Aorta (tissue), 5 donors: Measurements from ENCODE around the gene F2. TPM values are rescaled to one million over a fixed set of nuclear protein-coding genes. Genes with fewer than 3 reads are reported as not detected.

Source experiments
- ATAC-seq: fragments of 200-7000 bp; cut with Tn5 transposase; one replicate; pipeline ENCODE4 v1.9.1; 2022; ENCODE audit warnings: moderate library complexity; ENCODE audit not compliant: low FRiP score
- DNase-seq, 2 donors: peaks; one replicate each; pipeline ENCODE4 v3.0.0-alpha.2; 2020
- H3K27ac ChIP-seq, 2 donors: one replicate each; pipeline ENCODE4 v1.5.1; 2013; ENCODE audit warnings: low read length in 2 of 2, mild to moderate bottlenecking in 2 of 2, moderate library complexity in 2 of 2, control low read depth in 1 of 2, inconsistent platforms in 1 of 2, low read depth in 1 of 2
- H3K27me3 ChIP-seq, 2 donors: one replicate each; pipeline ENCODE4 v1.6.1; 2013; ENCODE audit warnings: control low read depth in 1 of 2, low read length in 1 of 2, mild to moderate bottlenecking in 1 of 2, moderate library complexity in 1 of 2; ENCODE audit not compliant: insufficient read depth in 2 of 2, control insufficient read depth in 1 of 2
- H3K36me3 ChIP-seq, 2 donors: one replicate each; pipeline ENCODE4 v1.6.1; 2013; ENCODE audit warnings: control low read depth in 1 of 2, low read length in 1 of 2, mild to moderate bottlenecking in 1 of 2; ENCODE audit not compliant: insufficient read depth in 2 of 2, control insufficient read depth in 1 of 2
- H3K4me1 ChIP-seq, 2 donors: one replicate each; pipeline ENCODE4 v1.6.1; 2013; ENCODE audit warnings: low read length in 2 of 2, control low read depth in 1 of 2, mild to moderate bottlenecking in 1 of 2, moderate library complexity in 1 of 2; ENCODE audit not compliant: insufficient read depth in 2 of 2, control insufficient read depth in 1 of 2
- H3K4me3 ChIP-seq, 2 donors: one replicate each; pipeline ENCODE4 v1.5.1; 2013; ENCODE audit warnings: low read length in 2 of 2, control low read depth in 1 of 2, mild to moderate bottlenecking in 1 of 2
- H3K9me3 ChIP-seq: one replicate; pipeline ENCODE4 v1.6.1; 2013; ENCODE audit warnings: mild to moderate bottlenecking, low read length; ENCODE audit not compliant: control insufficient read depth
- WGBS, 2 donors: extraction: QIAGEN DNeasy Blood & Tissue Kit; methylation state at CpG; one replicate each; pipeline ENCODE4 v1.1.7; 2013; 5-methylcytosine and 5-hydroxymethylcytosine counted together
- intact Hi-C, 2 donors: fragments of 100-400 bp; cut with DNase I; formaldehyde crosslinking; loops; one replicate each; pipeline versions ENCODE4 v1.14.2 to v1.15.0; 2022
- polyA plus RNA-seq, 2 donors: library from polyadenylated mRNA; stranded (reverse); fragments of 200-250 nt; gene quantifications; one replicate each; pipeline ENCODE4 v1.2.3, GENCODE V29; 2013
- total RNA-seq, 2 donors: library from RNA; stranded (reverse); fragmentation: NEBNext Ultra II Directional; extraction: Animal tissue kit (Norgen Biotek cat#: 25700); gene quantifications; one replicate each; pipeline ENCODE4 v1.2.1, GENCODE V29; 2021
- donor health status: healthy with polysubstance abuse.
- donor health status: Bipolar disorder and iron deficiency.
- donor health status: DM: no; HTN: no; CAD: no.
- donor health status: DM: no; HTN: no; CAD: no.
- donor health status: DM: yes; HTN: yes; CAD: no.

Gene F2
- total and polyA plus RNA-seq, 4 donors = 0.19 to 0.72 TPM; not detected in 2

DNA sequence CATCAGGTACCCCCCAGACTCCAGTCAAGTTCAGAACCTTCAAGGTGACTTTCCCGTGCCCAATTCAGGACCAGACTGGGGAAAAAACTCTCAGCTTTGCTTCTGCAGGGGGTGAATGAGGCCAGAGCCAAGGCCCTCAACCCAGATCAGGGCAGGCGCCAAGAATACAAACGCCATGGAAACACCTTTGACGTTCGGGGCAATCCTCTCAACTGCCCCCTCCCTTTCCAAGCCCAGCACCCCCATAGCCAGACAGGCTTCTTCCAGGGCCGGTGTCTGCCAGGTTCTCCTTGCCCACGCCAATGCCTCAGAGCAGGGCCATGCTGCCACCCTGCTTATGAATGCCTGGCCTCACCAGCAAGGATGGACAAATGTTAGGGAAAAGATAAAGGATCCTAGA, 24.4 kb upstream of the F2 start:
- DNase-seq (no peak), ATAC-seq (no peak)
- H3K4me3 ChIP-seq = no peak overlapping the region
- H3K9me3 ChIP-seq = no peaks in the 10 kb centered on the region
- no peaks in the 10 kb centered on the region for H3K27me3 ChIP-seq
- intact Hi-C loops = no loop called here
- peaks cover 5 to 8% of the 10 kb centered on the region in 2 donors for H3K36me3 ChIP-seq
- no peaks in the 10 kb centered on the region for H3K4me1 ChIP-seq
- H3K27ac ChIP-seq = peak overlapping the region in 1 of 2 donors; percentile 22
- 52 to 63% methylated on average over 7 of the region's 7 CpGs for WGBS, 2 donors

DNA sequence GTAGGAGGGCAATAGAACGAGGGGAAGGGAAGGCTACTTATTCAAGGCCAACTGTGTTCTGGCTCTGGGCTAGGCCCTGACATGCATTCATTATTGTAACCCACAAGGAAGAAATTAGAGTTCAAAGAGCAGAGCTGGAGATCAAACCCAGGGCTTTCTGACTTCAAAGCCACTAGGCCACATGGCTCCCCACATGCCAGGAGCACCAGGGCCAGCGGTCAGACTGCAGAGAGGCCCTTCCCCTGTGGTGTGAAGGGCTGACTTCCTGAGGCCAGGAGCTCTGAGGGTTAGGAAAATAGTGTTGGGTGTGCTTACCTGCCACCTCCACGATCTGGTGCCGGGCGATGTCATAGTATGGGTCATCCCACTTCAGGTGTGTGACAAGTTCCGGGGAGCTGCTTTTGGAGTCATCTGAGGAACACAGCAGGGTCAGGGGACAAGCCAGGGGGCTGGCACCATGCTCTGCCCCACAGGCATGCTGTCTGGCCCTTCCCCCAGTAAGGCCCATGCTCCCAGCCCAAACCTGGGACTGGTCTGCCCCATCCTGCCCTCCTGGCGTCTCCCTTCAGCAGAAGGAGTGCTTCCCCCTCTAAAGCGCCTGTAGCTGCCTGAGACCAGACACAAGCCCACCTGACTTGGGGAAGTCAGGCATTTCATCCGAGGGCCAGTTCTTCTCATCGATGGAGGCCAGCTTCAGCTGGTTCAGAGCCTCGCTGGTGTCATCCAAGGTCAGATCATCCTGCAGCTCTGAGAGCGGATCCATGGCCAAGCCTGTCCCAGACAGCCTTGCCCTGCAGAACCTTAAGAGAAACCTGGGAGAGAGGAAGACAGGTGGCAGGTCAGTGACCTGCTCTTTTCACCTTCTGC, 23.4 kb upstream of the F2 start:
- DNase-seq (no peak), ATAC-seq (no peak)
- no peaks in the 10 kb centered on the region for H3K4me1 ChIP-seq
- H3K36me3 ChIP-seq = peaks cover 5 to 8% of the 10 kb centered on the region in 2 donors
- no peaks in the 10 kb centered on the region for H3K9me3 ChIP-seq
- WGBS, 2 donors = 88 to 89% methylated on average over 12 of the region's 12 CpGs
- peak overlapping the region in 1 of 2 donors; percentile 31 for H3K27ac ChIP-seq
- no peak overlapping the region for H3K4me3 ChIP-seq
- intact Hi-C loops = no loop called here
- H3K27me3 ChIP-seq = no peaks in the 10 kb centered on the region

GRCh38 chr11:46696212-46696558, 22.8 kb upstream of the F2 start:
- Histone ChIP-seq H3K4me1 (no peaks in the 10 kb centered on the region), H3K27me3 (no peaks in the 10 kb centered on the region), H3K4me3 (no peak overlapping the region), H3K36me3 (peaks cover 5 to 8% of the 10 kb centered on the region in 2 donors), H3K27ac (peak overlapping the region in 1 of 2 donors; percentile 31), H3K9me3 (no peaks in the 10 kb centered on the region)
- WGBS, 2 donors = 26 to 44% methylated on average over 11 of the region's 11 CpGs
- intact Hi-C loops = no loop called here
- DNase-seq (peak in 1 of 2 donors; percentile 73), ATAC-seq (no peak)

DNA sequence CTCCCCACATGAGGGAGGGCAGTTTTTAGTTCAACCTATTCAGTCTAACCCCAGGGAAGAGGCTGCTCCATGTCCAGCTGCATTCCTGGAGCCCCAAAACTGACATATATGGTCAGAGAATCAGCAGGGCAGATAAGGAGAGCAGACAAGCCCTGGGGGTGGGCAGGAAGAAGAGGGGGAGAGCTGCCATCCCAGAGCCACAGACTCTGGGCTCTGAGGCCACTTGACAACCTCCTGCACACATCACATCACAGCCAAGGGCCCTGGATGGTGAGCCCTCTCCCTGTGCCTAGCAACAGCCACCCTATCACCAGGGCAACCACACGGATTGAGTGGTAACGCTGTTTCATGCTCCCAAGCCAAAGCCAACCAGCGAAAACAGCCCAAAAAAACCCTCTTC, 21.7 kb upstream of the F2 start:
- no peaks in the 10 kb centered on the region for H3K9me3 ChIP-seq
- 8 to 9% methylated on average over 3 of the region's 3 CpGs for WGBS, 2 donors
- no peak for ATAC-seq
- no peak overlapping the region for H3K4me3 ChIP-seq
- peaks cover 0 to 3% of the 10 kb centered on the region in 2 donors for H3K4me1 ChIP-seq
- peak overlapping the region in 1 of 2 donors; percentile 62 for H3K27ac ChIP-seq
- H3K27me3 ChIP-seq = no peaks in the 10 kb centered on the region
- DNase-seq = peak in 1 of 2 donors; percentile 75
- intact Hi-C loops = no loop called here
- peaks cover 5 to 8% of the 10 kb centered on the region in 2 donors for H3K36me3 ChIP-seq

GRCh38 chr11:46697723-46698122, 21.3 kb upstream of the F2 start:
- H3K9me3 ChIP-seq = no peaks in the 10 kb centered on the region
- H3K27me3 ChIP-seq = no peaks in the 10 kb centered on the region
- peaks cover 0 to 3% of the 10 kb centered on the region in 2 donors for H3K4me1 ChIP-seq
- peak overlapping the region in 1 of 2 donors; percentile 62 for H3K27ac ChIP-seq
- no peak overlapping the region for H3K4me3 ChIP-seq
- no peak for DNase-seq
- H3K36me3 ChIP-seq = peaks cover 5 to 8% of the 10 kb centered on the region in 2 donors
- intact Hi-C loops = no loop called here
- ATAC-seq = no peak
- WGBS, 2 donors = 14 to 17% methylated on average over 2 of the region's 2 CpGs

DNA sequence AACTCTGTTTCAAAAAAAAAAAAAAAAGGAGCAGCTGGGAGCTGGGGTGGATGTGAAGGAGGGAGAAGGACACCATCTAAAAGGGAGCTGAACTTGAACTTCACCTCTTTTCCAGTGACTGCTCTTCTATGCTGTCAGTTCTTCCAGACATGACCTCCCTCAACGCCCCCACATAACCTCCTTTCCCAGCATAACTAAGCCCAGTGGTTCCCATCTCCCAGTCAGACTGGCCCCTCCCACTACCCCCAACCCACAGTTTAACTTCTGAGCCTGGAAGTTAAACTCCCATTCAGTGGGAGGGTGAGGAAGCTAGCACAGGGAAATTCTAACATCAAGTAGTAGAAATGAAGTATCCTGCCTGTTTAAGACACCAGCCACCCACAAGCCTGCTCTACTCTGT, 20.4 kb upstream of the F2 start:
- no peak for ATAC-seq
- H3K4me1 ChIP-seq = peaks cover 0 to 3% of the 10 kb centered on the region in 2 donors
- WGBS, 2 donors = 55 to 69% methylated on average over 1 of the region's 1 CpG
- intact Hi-C loops = no loop called here
- H3K27ac ChIP-seq = peak overlapping the region in 1 of 2 donors; percentile 25
- H3K4me3 ChIP-seq = no peak overlapping the region
- no peaks in the 10 kb centered on the region for H3K9me3 ChIP-seq
- H3K36me3 ChIP-seq = peaks cover 4 to 8% of the 10 kb centered on the region in 2 donors
- H3K27me3 ChIP-seq = no peaks in the 10 kb centered on the region
- DNase-seq = no peak

DNA sequence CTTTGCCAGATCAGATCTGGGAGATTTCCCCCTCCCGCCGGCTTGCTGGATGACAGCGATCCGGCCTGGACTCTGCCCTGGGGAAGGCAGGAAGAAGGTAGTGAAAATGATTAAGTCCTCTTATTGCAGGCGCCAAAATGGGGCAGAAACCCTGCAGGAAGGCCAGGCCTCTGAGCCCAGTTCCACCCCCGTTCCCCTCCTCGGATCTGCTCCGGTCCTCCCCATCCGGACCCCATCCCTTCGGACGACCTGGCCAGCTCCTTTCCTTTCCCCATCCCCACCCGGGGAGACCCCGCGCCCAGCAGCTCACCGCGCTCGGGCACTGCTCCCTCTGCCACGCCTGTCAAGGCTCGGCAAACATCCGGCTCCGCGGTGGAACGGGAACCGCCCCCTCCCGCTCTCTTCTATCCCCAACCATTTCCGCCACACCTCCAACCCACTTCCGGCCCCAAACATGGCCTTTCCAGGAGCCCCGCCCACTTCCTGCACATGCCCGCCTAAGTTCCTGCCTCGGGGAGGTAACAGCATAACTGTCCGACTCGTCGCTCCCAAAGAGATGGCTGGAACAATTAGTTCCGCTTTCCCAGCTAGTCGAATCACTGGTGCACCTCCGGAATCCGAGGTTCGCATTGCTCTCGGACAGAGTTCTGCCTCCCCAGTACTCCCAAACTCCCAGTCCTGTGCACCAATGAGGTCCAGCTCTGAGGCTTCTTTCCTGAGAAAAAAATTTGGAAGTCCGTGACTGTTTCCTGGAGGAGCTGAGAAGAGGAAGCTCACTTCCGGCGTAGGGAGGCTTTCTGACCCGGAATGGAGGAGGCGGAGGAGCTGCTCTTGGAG, 18.6 kb upstream of the F2 start, which contains the start of the genes ARHGAP1 and ZNF408:
TSS of gene ARHGAP1 (minus strand) at position 379 of the 837 bp plus-strand sequence. CDS start 4,512 bp downstream, outside the sequence.
TSS of gene ZNF408 (plus strand) at position 791 of the 837 bp plus-strand sequence. CDS start at position 808, 17 bp downstream.
- Histone ChIP-seq H3K4me1 (peaks cover 0 to 3% of the 10 kb centered on the region in 2 donors), H3K27me3 (no peaks in the 10 kb centered on the region), H3K4me3 (peak within 1 kb of the TSS; percentile 76 to 87), H3K36me3 (peaks cover 7 to 17% of the 10 kb centered on the region in 2 donors), H3K27ac (peak within 1 kb of the TSS in 1 of 2 donors; percentile 85), H3K9me3 (no peaks in the 10 kb centered on the region)
- peak; percentile 97 for ATAC-seq
- peak; percentile 100 for DNase-seq
- intact Hi-C loops = no loop called here
- WGBS, 2 donors = 0 to 1% methylated on average over 44 of the region's 44 CpGs

DNA sequence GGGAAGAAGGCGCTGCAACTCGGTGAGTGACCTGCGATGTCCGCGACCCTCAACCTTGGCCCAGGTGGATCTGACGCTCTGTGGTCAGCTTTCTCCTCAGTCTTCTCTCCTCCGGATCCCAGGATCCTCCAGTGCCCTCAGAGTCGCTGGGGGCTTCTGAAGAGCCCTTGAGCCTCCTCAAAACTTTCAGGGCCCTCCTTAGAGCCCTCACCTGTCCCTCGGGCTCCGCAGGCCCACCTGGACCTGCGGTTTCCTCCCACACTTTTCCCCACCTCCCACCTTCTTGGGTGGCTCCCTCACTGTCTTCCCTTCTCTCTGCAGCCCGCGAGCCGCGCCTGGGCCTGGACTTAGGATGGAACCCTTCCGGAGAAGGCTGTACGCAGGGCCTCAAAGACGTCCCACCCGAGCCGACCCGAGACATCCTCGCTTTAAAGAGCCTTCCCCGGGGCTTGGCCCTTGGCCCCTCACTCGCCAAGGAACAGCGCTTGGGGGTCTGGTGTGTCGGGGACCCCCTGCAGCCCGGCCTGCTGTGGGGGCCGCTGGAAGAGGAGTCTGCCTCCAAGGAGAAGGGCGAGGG, 17.8 kb upstream of the F2 start:
- 0 to 1% methylated on average over 29 of the region's 29 CpGs for WGBS, 2 donors
- Histone ChIP-seq H3K4me1 (peaks cover 0 to 3% of the 10 kb centered on the region in 2 donors), H3K9me3 (no peaks in the 10 kb centered on the region), H3K4me3 (peak overlapping the region; percentile 76 to 87), H3K36me3 (peaks cover 7 to 20% of the 10 kb centered on the region in 2 donors), H3K27me3 (no peaks in the 10 kb centered on the region), H3K27ac (peak overlapping the region in 1 of 2 donors; percentile 85)
- DNase-seq (no peak), ATAC-seq (no peak)
- intact Hi-C loops = no loop called here
